ENCODE data around the gene ITGA11. TPM values are rescaled to one million over a fixed set of nuclear protein-coding genes. Genes with fewer than 3 reads are reported as not detected.
A peak's percentile ranks its signal among the peaks of the same experiment; 100 is the strongest.

Gene ITGA11
- total RNA-seq, 1 donor from 2014 or later: not detected

DNA sequence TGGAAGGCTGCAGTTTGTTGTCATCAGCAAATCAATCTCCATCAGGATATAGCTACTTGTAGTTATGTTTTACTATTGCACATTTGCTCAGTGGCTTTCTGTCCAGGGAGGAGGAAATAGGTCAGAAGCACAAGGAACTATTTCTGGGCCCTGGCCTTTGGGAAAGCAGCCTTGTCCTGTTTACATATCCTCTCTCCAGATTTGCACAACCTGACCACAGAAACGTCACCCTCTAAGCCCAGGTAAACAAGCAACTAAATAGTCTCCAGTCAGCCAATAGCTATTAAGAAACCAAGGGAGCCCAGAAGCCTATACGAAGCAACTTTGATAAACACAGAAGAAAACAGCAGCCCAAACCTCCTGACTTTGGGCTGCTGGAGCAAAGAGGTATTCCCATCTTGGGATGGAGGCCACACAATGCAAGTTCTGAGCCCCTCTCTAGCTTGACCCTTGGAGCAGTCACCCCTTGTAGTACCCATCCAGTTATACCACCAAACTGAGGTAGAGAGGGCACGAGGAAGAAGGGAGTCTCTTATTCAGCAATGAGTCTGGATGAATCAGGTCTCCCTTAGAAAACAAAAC lies 156.7 kb downstream of the ITGA11 start:
- no peaks in the 10 kb centered on the region for H3K9me3 Mint-ChIP-seq (ENCODE audit: low read depth)
- H3K36me3 Mint-ChIP-seq (ENCODE audit: insufficient read depth): peaks cover 2% of the 10 kb centered on the region
- TF ChIP-seq, protein P1, sequence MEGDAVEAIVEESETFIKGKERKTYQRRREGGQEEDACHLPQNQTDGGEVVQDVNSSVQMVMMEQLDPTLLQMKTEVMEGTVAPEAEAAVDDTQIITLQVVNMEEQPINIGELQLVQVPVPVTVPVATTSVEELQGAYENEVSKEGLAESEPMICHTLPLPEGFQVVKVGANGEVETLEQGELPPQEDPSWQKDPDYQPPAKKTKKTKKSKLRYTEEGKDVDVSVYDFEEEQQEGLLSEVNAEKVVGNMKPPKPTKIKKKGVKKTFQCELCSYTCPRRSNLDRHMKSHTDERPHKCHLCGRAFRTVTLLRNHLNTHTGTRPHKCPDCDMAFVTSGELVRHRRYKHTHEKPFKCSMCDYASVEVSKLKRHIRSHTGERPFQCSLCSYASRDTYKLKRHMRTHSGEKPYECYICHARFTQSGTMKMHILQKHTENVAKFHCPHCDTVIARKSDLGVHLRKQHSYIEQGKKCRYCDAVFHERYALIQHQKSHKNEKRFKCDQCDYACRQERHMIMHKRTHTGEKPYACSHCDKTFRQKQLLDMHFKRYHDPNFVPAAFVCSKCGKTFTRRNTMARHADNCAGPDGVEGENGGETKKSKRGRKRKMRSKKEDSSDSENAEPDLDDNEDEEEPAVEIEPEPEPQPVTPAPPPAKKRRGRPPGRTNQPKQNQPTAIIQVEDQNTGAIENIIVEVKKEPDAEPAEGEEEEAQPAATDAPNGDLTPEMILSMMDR (IDR thresholded peaks at IDR 0.05; ENCODE audit: unreplicated experiment): no peak
- H3K4me3 Mint-ChIP-seq (ENCODE audit: low read depth): peak overlapping the region; percentile 12
- no peaks in the 10 kb centered on the region for H3K27me3 Mint-ChIP-seq
- H3K4me1 Mint-ChIP-seq (ENCODE audit: low read depth): peaks cover 55% of the 10 kb centered on the region
- DNase-seq (ENCODE audit: low spot score, unreplicated experiment): no peak
- peak overlapping the region; percentile 79 for H3K27ac Mint-ChIP-seq

DNA sequence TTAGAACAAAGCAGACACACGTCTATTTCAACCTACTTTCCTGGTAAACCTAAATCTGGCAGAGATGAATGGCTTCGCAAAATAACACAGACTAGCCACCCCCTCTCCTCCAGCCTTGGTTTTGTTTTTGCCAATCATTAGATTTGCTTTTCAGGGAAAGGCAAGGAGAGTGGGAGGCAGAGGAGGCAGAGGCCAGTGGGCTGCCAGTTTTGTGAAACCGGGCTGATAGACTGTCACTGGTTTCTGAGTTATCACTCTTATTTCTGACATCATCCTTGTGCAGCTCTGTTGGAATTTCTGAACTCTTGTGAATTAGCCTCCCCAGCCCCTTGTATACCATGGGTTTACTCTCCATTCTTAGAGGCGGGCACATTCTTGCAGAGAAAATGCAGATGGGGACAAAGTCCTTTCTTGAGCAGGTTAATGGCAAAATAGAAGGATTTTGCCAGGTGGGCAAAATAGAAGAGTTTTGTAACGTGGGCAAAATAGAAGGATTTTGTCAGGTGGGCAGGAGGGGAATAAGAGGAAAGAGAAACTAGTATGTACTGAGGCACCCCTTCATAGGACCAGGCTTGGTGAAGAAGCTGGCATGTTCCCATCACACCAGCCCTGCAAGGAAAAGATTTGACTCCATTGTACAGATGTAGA lies 157.6 kb downstream of the ITGA11 start:
- H3K4me3 Mint-ChIP-seq (ENCODE audit: low read depth): peak overlapping the region; percentile 22
- peak overlapping the region; percentile 43 for H3K27ac Mint-ChIP-seq
- TF ChIP-seq, protein P1 (IDR thresholded peaks at IDR 0.05; ENCODE audit: unreplicated experiment): no peak
- no peak for DNase-seq (ENCODE audit: low spot score, unreplicated experiment)
- no peaks in the 10 kb centered on the region for H3K27me3 Mint-ChIP-seq
- H3K36me3 Mint-ChIP-seq (ENCODE audit: insufficient read depth): no peaks in the 10 kb centered on the region
- peaks cover 46% of the 10 kb centered on the region for H3K4me1 Mint-ChIP-seq (ENCODE audit: low read depth)
- no peaks in the 10 kb centered on the region for H3K9me3 Mint-ChIP-seq (ENCODE audit: low read depth)

DNA sequence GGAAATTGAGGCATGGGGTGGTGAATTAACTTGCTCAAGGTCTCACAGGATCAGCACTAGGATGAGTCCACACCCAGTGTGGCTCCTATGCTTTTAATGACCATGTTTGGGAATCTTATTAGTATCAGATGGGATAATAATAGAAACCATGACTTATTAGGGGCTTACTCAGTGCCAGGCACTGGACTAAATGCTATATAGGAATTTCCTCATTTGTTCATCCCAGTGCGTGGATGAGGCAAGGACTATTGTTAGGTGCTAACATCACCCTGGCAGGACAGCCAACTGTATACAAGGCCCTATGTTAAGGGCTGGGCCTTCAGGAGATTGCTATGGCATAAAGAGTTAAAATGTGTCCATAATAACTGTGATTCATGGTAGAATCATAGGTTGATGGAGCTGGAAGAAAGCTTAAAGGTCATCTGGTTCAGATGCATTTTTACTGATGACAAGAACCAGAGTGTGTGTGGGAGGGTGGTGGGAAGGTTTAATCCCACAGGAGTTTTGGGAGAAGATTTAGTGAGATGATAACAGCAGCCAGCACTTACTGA lies 159.2 kb downstream of the ITGA11 start:
- H3K27me3 Mint-ChIP-seq: no peaks in the 10 kb centered on the region
- no peak overlapping the region for H3K4me3 Mint-ChIP-seq (ENCODE audit: low read depth)
- H3K4me1 Mint-ChIP-seq (ENCODE audit: low read depth): peaks cover 38% of the 10 kb centered on the region
- H3K36me3 Mint-ChIP-seq (ENCODE audit: insufficient read depth): no peaks in the 10 kb centered on the region
- H3K27ac Mint-ChIP-seq: peak overlapping the region; percentile 38
- H3K9me3 Mint-ChIP-seq (ENCODE audit: low read depth): no peaks in the 10 kb centered on the region
- no peak for DNase-seq (ENCODE audit: low spot score, unreplicated experiment)
- TF ChIP-seq, protein P1 (IDR thresholded peaks at IDR 0.05; ENCODE audit: unreplicated experiment): no peak

DNA sequence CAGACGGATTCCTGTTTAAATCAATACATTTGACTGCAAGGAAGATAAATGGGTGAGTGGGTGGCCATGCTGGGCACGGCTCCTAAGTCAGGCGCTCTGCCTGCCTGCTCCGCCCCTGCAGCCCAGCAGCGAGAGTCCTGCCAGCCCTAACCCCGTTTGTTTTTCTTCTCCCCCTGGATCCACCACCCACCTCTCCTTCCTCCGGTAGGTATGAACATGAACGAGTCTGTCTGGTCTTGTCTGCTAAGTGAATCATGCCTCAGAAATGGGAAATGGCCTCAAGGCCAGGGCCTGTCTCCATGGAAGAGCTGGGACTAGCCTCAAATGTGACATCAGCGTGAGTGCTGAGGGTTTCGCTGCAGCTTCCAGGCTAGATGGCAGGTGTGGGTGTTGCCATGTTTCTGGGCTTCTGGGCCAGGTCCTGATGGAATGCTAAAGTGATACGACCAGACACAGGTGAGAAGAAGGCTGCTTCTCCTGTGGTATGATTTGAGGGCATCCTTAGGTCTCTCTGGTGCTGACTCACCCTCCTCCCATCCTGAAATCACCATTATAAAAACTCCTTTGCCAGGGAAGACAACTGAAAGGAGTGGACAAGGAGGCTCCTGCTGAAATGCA lies 160.0 kb downstream of the ITGA11 start:
- Mint-ChIP-seq H3K27me3 (no peaks in the 10 kb centered on the region), H3K4me1 (ENCODE audit: low read depth) (peaks cover 35% of the 10 kb centered on the region), H3K27ac (peak overlapping the region; percentile 75), H3K36me3 (ENCODE audit: insufficient read depth) (no peaks in the 10 kb centered on the region), H3K9me3 (ENCODE audit: low read depth) (no peaks in the 10 kb centered on the region), H3K4me3 (ENCODE audit: low read depth) (peak overlapping the region; percentile 61)
- no peak for DNase-seq (ENCODE audit: low spot score, unreplicated experiment)
- TF ChIP-seq, protein P1 (IDR thresholded peaks at IDR 0.05; ENCODE audit: unreplicated experiment): no peak

DNA sequence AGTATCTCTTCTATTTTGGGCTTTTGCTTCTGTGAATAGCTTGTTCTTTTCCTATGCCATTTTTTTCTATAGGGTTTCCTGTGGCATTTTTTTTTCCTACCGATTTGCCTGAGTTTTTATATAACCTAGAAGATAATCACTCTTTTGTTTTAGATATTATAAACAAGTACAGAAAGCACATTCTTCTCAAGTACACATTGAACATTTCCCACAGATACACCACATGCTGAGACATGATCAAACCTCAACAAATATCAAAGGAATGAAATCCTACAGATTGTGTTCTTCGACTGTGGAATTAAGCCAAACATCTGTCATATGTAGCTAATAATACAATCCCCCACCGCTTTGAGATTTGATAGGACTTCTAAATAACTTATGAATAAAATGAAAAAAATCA lies 163.6 kb downstream of the ITGA11 start:
- no peak overlapping the region for H3K27ac Mint-ChIP-seq
- H3K36me3 Mint-ChIP-seq (ENCODE audit: insufficient read depth): no peaks in the 10 kb centered on the region
- peaks cover 25% of the 10 kb centered on the region for H3K4me1 Mint-ChIP-seq (ENCODE audit: low read depth)
- no peak overlapping the region for H3K4me3 Mint-ChIP-seq (ENCODE audit: low read depth)
- no peak for DNase-seq (ENCODE audit: low spot score, unreplicated experiment)
- no peaks in the 10 kb centered on the region for H3K27me3 Mint-ChIP-seq
- H3K9me3 Mint-ChIP-seq (ENCODE audit: low read depth): no peaks in the 10 kb centered on the region
- TF ChIP-seq, protein P1 (IDR thresholded peaks at IDR 0.05; ENCODE audit: unreplicated experiment): no peak
